Measurements from ENCODE around the gene PRRG1. TPM values are rescaled to one million over a fixed set of nuclear protein-coding genes. Genes with fewer than 3 reads are reported as not detected.
"Not testable (repeated sequence)": the region's sequence is repeated elsewhere in the genome, so short reads cannot be mapped to it uniquely, and the experiment has no call there.

Gene PRRG1
- total RNA-seq, 1 donor from 2014 or later: 12.9 TPM

GRCh38 chrX:37495760-37496159 is 146.6 kb downstream of the PRRG1 start:
- H3K27me3 ChIP-seq (ENCODE audit: low read depth); H3K4me3 ChIP-seq; H3K36me3 ChIP-seq; DNase-seq; H3K9me3 ChIP-seq (replicated peaks); H3K27ac ChIP-seq (replicated peaks); H3K4me1 ChIP-seq; intact Hi-C loops (cut with micrococcal nuclease): not testable (repeated sequence)
- peak; percentile 27 for TF ChIP-seq CTCF (IDR thresholded peaks at IDR 0.05; ENCODE audit: borderline replicate concordance)

GRCh38 chrX:37497126-37497525 is 148.0 kb downstream of the PRRG1 start:
- H3K36me3 ChIP-seq; H3K9me3 ChIP-seq (replicated peaks); H3K27ac ChIP-seq (replicated peaks); intact Hi-C loops (cut with micrococcal nuclease); DNase-seq; H3K4me1 ChIP-seq; H3K4me3 ChIP-seq; H3K27me3 ChIP-seq (ENCODE audit: low read depth): not testable (repeated sequence)

- H3K4me1 ChIP-seq; H3K4me3 ChIP-seq; DNase-seq; H3K36me3 ChIP-seq; H3K9me3 ChIP-seq (replicated peaks); H3K27ac ChIP-seq (replicated peaks); intact Hi-C loops (cut with micrococcal nuclease); H3K27me3 ChIP-seq (ENCODE audit: low read depth): not testable (repeated sequence)
Observed at GRCh38 chrX:37498323-37498722, 149.2 kb downstream of the PRRG1 start.

GRCh38 chrX:37499649-37500048 is 150.5 kb downstream of the PRRG1 start:
- H3K4me1 ChIP-seq; DNase-seq; intact Hi-C loops (cut with micrococcal nuclease); H3K4me3 ChIP-seq; H3K36me3 ChIP-seq; H3K9me3 ChIP-seq (replicated peaks); H3K27me3 ChIP-seq (ENCODE audit: low read depth); H3K27ac ChIP-seq (replicated peaks): not testable (repeated sequence)

GRCh38 chrX:37504991-37505390 is 155.8 kb downstream of the PRRG1 start:
- Histone ChIP-seq H3K27me3 (ENCODE audit: low read depth) (no peaks in the 10 kb centered on the region), H3K9me3 (replicated peaks) (no peaks in the 10 kb centered on the region), H3K36me3 (no peaks in the 10 kb centered on the region), H3K4me1 (no peaks in the 10 kb centered on the region), H3K4me3 (no peak overlapping the region), H3K27ac (replicated peaks) (no peak overlapping the region)
- intact Hi-C loops (cut with micrococcal nuclease): no loop called here
- TF ChIP-seq CTCF (IDR thresholded peaks at IDR 0.05; ENCODE audit: borderline replicate concordance): no peak
- DNase-seq: no peak

Other genes with a start within 250 kb of the PRRG1 start
- 0.27 TPM for gene LANCL3, start 222.3 kb downstream of the PRRG1 start, total RNA-seq

All from left ventricle myocardium inferior (tissue), 1 donor.